Coronary artery (tissue), 2 donors: ENCODE results near the gene CLDN34.

Experiments
- DNase-seq: peaks from one replicate; pipeline ENCODE4 v3.0.0-alpha.2; 2017; ENCODE audit warnings: low spot score
- H3K27ac ChIP-seq, 2 donors: fragments of 200-600 bp; sonication (generic); one replicate each; pipeline ENCODE4 v1.5.1; 2016 to 2019
- H3K4me3 ChIP-seq: fragments of 200-600 bp; sonication (generic); 2 replicates; pipeline ENCODE4 v1.5.1; 2016; ENCODE audit warnings: mild to moderate bottlenecking, moderate library complexity
- TF ChIP-seq, protein P1 (sequence below): fragments of 200-600 bp; sonication (generic); IDR thresholded peaks from one replicate; pipeline ENCODE4 v1.5.1; 2019; ENCODE audit warnings: antibody characterized with exemption

The CLDN34 gene

DNA sequence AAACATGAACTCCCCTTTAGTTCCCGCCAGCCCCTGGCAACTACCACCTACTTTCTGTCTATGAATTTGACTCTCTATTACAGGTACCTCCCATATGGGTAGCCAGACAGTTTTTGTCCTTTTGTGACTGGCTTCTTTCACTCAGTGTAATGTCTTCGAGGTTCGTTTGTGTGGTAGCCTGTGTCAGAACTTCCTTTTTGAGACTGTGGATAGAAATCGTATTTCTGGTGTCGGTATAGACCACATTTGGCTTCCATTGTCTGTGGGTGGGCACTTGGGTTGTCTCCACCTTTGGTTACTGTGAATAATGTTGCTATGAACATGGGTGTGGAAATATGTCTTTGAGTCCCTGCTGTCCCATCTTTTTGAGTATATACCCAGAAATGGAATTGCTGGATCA is 5.4 kb upstream of the CLDN34 start:
- H3K4me3 ChIP-seq, result no peak overlapping the region
- no peak for DNase-seq
- no peak overlapping the region for H3K27ac ChIP-seq
- TF ChIP-seq, protein P1, sequence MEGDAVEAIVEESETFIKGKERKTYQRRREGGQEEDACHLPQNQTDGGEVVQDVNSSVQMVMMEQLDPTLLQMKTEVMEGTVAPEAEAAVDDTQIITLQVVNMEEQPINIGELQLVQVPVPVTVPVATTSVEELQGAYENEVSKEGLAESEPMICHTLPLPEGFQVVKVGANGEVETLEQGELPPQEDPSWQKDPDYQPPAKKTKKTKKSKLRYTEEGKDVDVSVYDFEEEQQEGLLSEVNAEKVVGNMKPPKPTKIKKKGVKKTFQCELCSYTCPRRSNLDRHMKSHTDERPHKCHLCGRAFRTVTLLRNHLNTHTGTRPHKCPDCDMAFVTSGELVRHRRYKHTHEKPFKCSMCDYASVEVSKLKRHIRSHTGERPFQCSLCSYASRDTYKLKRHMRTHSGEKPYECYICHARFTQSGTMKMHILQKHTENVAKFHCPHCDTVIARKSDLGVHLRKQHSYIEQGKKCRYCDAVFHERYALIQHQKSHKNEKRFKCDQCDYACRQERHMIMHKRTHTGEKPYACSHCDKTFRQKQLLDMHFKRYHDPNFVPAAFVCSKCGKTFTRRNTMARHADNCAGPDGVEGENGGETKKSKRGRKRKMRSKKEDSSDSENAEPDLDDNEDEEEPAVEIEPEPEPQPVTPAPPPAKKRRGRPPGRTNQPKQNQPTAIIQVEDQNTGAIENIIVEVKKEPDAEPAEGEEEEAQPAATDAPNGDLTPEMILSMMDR, result no peak

DNA sequence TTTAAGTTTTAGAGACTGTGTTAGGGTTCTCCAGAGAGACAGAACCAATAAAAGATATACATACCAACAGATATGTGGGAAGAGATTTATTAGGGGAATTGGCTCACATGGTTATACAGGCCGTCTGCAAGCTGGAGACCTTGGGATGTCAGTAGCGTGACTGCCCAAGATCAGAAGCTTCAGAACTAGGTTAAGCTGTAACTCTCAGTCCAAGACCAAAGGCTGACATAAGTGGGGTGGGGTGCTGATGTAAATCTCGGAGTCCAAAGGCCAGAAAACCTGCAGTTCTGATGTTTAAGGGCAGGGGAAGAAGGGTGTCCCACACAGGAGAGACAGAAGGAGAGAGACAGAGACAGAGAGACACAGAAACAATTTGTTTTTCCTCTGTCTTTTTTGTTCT is 10.5 kb downstream of the CLDN34 start:
- no peak for DNase-seq
- no peak overlapping the region for H3K27ac ChIP-seq
- TF ChIP-seq, protein P1, result no peak
- H3K4me3 ChIP-seq, result no peak overlapping the region

DNA sequence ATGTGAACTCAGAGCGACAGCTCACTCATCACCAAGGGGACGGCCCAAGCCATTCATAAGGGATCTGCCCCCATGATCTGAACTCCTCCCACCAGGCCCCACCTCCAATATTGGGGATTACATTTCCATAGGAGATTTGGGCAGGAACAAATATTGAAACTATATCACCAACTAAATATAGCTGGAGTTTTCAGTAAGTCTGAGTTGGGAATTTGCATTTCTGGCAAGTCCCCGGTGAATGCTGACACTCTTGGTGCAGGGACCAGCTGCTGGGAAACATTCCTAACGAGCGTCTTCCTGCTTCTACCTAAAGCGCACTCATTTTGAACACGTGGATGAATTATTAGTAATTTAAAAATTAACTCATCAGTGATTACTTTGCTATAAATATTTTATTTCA is 13.2 kb downstream of the CLDN34 start:
- TF ChIP-seq, protein P1, result no peak
- Histone ChIP-seq H3K4me3 (no peak overlapping the region), H3K27ac (no peak overlapping the region)
- no peak for DNase-seq

DNA sequence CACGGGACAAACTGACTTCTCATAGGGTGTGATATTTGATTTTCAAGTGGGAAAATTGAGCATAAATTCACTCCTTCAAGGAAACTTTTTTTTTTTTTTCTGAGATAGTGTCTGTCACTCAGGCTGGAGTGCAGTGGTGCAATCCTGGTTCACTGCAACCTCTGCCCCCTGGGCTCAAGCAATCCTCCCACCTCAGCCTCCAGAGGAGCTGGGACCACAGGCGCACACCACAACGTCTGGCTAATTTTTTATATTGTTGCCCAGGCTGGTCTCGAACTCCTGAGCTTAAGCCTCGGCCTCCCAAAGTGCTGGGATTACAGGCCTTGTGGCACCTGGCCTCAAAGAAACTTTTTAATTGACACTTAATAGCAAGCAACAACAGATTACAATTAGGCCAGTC is 13.8 kb downstream of the CLDN34 start:
- Histone ChIP-seq H3K27ac (no peak overlapping the region), H3K4me3 (no peak overlapping the region)
- TF ChIP-seq, protein P1, result no peak
- no peak for DNase-seq

DNA sequence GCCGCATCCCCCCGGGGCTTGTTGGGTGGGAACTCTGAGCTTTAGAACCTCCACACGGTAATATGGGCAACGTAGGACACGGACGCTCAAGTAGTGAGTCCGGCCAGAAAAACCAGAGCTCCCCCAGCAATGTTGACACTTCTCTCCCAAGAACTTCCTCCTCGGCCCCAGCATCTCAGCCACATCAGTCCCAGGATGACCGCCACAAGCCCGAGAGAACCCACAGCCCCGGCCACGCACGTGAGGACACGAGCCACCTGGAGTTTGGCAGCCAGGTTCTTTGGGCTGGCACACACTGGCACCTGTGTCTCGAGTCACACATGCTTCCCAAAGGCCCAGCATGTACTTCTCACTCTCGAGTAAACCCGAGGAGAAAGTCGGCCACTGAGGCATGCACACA is 16.3 kb downstream of the CLDN34 start:
- Histone ChIP-seq H3K4me3 (no peak overlapping the region), H3K27ac (no peak overlapping the region)
- DNase-seq, result no peak
- TF ChIP-seq, protein P1, result no peak

DNA sequence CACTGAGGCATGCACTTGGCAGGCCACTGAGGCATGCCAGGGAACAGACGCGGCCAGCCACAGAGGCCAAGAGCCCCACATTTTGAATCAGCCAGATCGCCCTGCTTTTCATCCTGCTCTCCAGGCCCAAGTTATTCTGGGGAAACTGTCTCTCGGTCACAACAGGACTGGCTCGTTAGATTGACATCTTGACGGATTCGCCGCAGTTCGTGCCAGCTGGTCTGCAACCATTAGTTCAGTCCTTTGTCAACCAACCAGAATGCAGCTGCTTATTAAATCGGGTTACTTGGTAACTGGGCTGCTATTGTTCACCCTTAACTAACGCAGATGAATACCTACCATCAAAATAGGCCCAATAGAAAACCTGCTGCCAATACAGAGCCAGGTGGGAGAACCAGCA is 16.7 kb downstream of the CLDN34 start:
- H3K27ac ChIP-seq, result no peak overlapping the region
- no peak for DNase-seq
- no peak overlapping the region for H3K4me3 ChIP-seq
- TF ChIP-seq, protein P1, result no peak

DNA sequence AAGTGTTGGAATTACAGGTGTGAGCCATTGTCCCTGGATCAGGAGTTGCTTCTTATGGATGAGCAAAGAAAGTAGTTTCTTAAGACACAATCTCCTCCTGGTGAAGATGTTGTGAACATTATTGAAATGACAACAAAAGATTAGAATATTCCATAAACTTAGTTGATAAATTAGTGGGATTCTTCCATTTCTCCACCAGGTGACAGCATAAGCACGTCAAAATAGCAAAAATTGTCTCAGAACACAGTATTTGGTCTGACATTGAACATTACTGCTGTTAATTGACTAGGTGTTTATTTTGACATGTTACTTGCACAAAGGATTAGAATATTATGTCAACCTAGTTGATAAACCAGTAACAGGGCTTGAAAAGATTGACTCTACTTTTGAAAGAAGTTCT is 21.6 kb downstream of the CLDN34 start:
- Histone ChIP-seq H3K4me3 (no peak overlapping the region), H3K27ac (no peak overlapping the region)
- TF ChIP-seq, protein P1, result no peak
- DNase-seq, result no peak
